Skin of body (tissue), 2 donors: ENCODE results near the gene CHST2. TPM values are rescaled to one million over a fixed set of nuclear protein-coding genes. Genes with fewer than 3 reads are reported as not detected.
"Not testable (repeated sequence)": the region's sequence is repeated elsewhere in the genome, so short reads cannot be mapped to it uniquely, and the experiment has no call there.

ENCODE experiments used
- DNase-seq: peaks from one replicate; lab custom pipeline; 2025; lab: John Stamatoyannopoulos, UW
- total RNA-seq: library from RNA; depleted of rRNA; stranded (reverse); fragments of >200 nt; gene quantifications from one replicate; pipeline ENCODE4 v1.2.3, GENCODE V29; 2014

Gene CHST2
- total RNA-seq, 1 donor from 2014 or later, result 16.8 TPM

GRCh38 chr3:143165211-143165610 lies 45.6 kb downstream of the CHST2 start:
- DNase-seq, result no peak

GRCh38 chr3:143165612-143166285 lies 46.2 kb downstream of the CHST2 start:
- DNase-seq, result not testable (repeated sequence)

- DNase-seq, result no peak
Measured at GRCh38 chr3:143166376-143166775, 46.8 kb downstream of the CHST2 start.

GRCh38 chr3:143167969-143168854 lies 48.6 kb downstream of the CHST2 start:
- no peak for DNase-seq

GRCh38 chr3:143168855-143169192 lies 49.3 kb downstream of the CHST2 start:
- no peak for DNase-seq

- DNase-seq, result no peak
Measured at GRCh38 chr3:143170074-143170473, 50.5 kb downstream of the CHST2 start.

- DNase-seq, result no peak
Measured at GRCh38 chr3:143170676-143171075, 51.1 kb downstream of the CHST2 start.

GRCh38 chr3:143171141-143171980 lies 51.8 kb downstream of the CHST2 start:
- peak; percentile 65 for DNase-seq

GRCh38 chr3:143172062-143172794 lies 52.7 kb downstream of the CHST2 start:
- DNase-seq, result no peak

- DNase-seq, result no peak
Measured at GRCh38 chr3:143172795-143173145, 53.2 kb downstream of the CHST2 start.

GRCh38 chr3:143173242-143173641 lies 53.7 kb downstream of the CHST2 start:
- no peak for DNase-seq

Other genes with a start within 250 kb of the CHST2 start
- gene PCOLCE2, start 230.7 kb upstream of the CHST2 start, total RNA-seq, result 2.4 TPM
- gene PAQR9, start 156.1 kb upstream of the CHST2 start, total RNA-seq, result not detected
- 93.0 TPM for gene U2SURP, start 118.2 kb upstream of the CHST2 start, total RNA-seq